H1 (cell line): ENCODE measurements around the gene GALNT1. TPM values are rescaled to one million over a fixed set of nuclear protein-coding genes. Genes with fewer than 3 reads are reported as not detected.

Source experiments
- CTCF ChIA-PET: fragments of 300-600 bp; sonication (Branson Sonifier 250); formaldehyde crosslinking; loops from one replicate; lab custom pipeline; 2021; ENCODE audit not compliant: partially characterized antibody; lab: Charles Lee
- POLR2A ChIA-PET: fragments of 300-600 bp; sonication (Branson Sonifier 250); formaldehyde crosslinking; loops from one replicate; lab custom pipeline; 2021; ENCODE audit warnings: inconsistent platforms; ENCODE audit not compliant: partially characterized antibody; lab: Charles Lee
- DNase-seq, 2 experiments: peaks; one replicate each; pipeline versions ENCODE4 v3.0.0 to v3.0.0-alpha.2; 2010 to 2022; ENCODE audit warnings: low spot score in 2 of 2, low read depth in 1 of 2, mixed read lengths in 1 of 2
- FAIRE-seq: peaks from 2 replicates; lab custom pipeline; 2011; peaks lifted over from hg19 to GRCh38; lab: Jason Lieb, UNC
- H2AFZ ChIP-seq: 2 replicates; pipeline ENCODE4 v1.8.1; 2012; ENCODE audit warnings: low read length, inconsistent platforms
- H2AK5ac ChIP-seq: 2 replicates; pipeline ENCODE4 v1.6.1; 2013; ENCODE audit warnings: low read depth, low read length
- H2BK120ac ChIP-seq: replicated peaks from 2 replicates; pipeline ENCODE3; 2013; ENCODE audit warnings: low read depth, low read length, inconsistent platforms
- H2BK12ac ChIP-seq: 2 replicates; pipeline ENCODE4 v1.6.1; 2013; ENCODE audit warnings: low read depth, low read length
- H2BK15ac ChIP-seq: 2 replicates; pipeline ENCODE4 v1.6.1; 2013; ENCODE audit warnings: low read length
- H2BK20ac ChIP-seq: 2 replicates; pipeline ENCODE4 v1.6.1; 2013; ENCODE audit warnings: low read length
- H2BK5ac ChIP-seq: 2 replicates; pipeline ENCODE4 v1.6.1; 2013; ENCODE audit warnings: low read depth, low read length
- H3K14ac ChIP-seq: 2 replicates; pipeline ENCODE4 v1.6.1; 2013; ENCODE audit warnings: inconsistent platforms; ENCODE audit not compliant: insufficient read length
- H3K18ac ChIP-seq: 2 replicates; pipeline ENCODE4 v1.6.1; 2013; ENCODE audit warnings: low read length; ENCODE audit errors: extremely low read depth
- H3K23ac ChIP-seq: 2 replicates; pipeline ENCODE4 v1.6.1; 2013; ENCODE audit warnings: inconsistent platforms; ENCODE audit not compliant: insufficient read length
- H3K23me2 ChIP-seq: 2 replicates; pipeline ENCODE4 v1.6.1; 2013; ENCODE audit warnings: low read depth, low read length
- H3K27ac ChIP-seq: 2 replicates; pipeline ENCODE4 v1.6.1; 2011; ENCODE audit warnings: low read depth, low read length, inconsistent platforms
- H3K27me3 ChIP-seq, 4 experiments: replicated peaks in 1 of 4; 1 replicate in 1 of 4; 2 replicates in 3 of 4; pipeline versions ENCODE4 v1.6.1 to v1.8.1; 2011 to 2013; ENCODE audit warnings: low read length in 3 of 4, mild to moderate bottlenecking in 3 of 4, inconsistent platforms in 2 of 4, mixed read lengths in 2 of 4, moderate library complexity in 1 of 4; ENCODE audit not compliant: control insufficient read depth in 3 of 4, insufficient read depth in 3 of 4; ENCODE audit errors: extremely low read depth in 1 of 4
- H3K36me3 ChIP-seq, 4 experiments: 2 replicates each; pipeline versions ENCODE4 v1.6.1 to v1.8.1; 2011 to 2013; ENCODE audit warnings: mild to moderate bottlenecking in 4 of 4, low read length in 3 of 4, moderate library complexity in 2 of 4, control low read depth in 1 of 4, inconsistent platforms in 1 of 4; ENCODE audit not compliant: insufficient read depth in 4 of 4, control insufficient read depth in 2 of 4
- H3K4ac ChIP-seq: replicated peaks from 2 replicates; pipeline ENCODE3; 2013; ENCODE audit warnings: low read length, low read depth, mixed read lengths, inconsistent platforms; ENCODE audit not compliant: insufficient read length
- H3K4me1 ChIP-seq, 4 experiments: replicated peaks in 1 of 4; 1 replicate in 1 of 4; 2 replicates in 3 of 4; pipeline versions ENCODE4 v1.6.1 to v1.8.1; 2011 to 2013; ENCODE audit warnings: low read length in 3 of 4, inconsistent platforms in 2 of 4, mixed read lengths in 1 of 4; ENCODE audit not compliant: insufficient read depth in 4 of 4, control insufficient read depth in 3 of 4
- H3K4me2 ChIP-seq, 2 experiments: 2 replicates each; pipeline versions ENCODE4 v1.6.1 to v1.8.1; 2011 to 2013; ENCODE audit warnings: low read depth in 2 of 2, low read length in 2 of 2, control low read depth in 1 of 2, inconsistent platforms in 1 of 2, mild to moderate bottlenecking in 1 of 2; ENCODE audit not compliant: insufficient read depth in 1 of 2
- H3K4me3 ChIP-seq, 4 experiments: fragments of 200-600, 300-600 bp in 1 of 4; sonication (generic), shearing (Covaris generic), sonication (Bioruptor Twin) in 1 of 4; 2 replicates each; pipeline versions ENCODE4 v1.5.1 to v1.8.1; 2011 to 2016; ENCODE audit warnings: low read length in 4 of 4, low read depth in 3 of 4, control low read depth in 2 of 4, inconsistent platforms in 2 of 4, mild to moderate bottlenecking in 2 of 4, mixed read lengths in 1 of 4, moderate library complexity in 1 of 4; ENCODE audit not compliant: insufficient read depth in 2 of 4; ENCODE audit errors: extremely low read depth in 1 of 4
- H3K56ac ChIP-seq: replicated peaks from 2 replicates; pipeline ENCODE3; 2013; ENCODE audit warnings: low read depth, mild to moderate bottlenecking, mixed read lengths, low read length, inconsistent platforms; ENCODE audit not compliant: insufficient read length
- H3K79me1 ChIP-seq: 2 replicates; pipeline ENCODE4 v1.6.1; 2013; ENCODE audit warnings: low read depth, low read length, control low read depth
- H3K79me2 ChIP-seq, 2 experiments: 2 replicates each; pipeline versions ENCODE4 v1.6.1 to v1.8.1; 2012 to 2013; ENCODE audit warnings: low read length in 2 of 2, mild to moderate bottlenecking in 2 of 2, inconsistent platforms in 1 of 2; ENCODE audit not compliant: insufficient read depth in 2 of 2, control insufficient read depth in 1 of 2
- H3K9ac ChIP-seq, 4 experiments: replicated peaks in 1 of 4; 1 replicate in 1 of 4; 2 replicates in 3 of 4; pipeline versions ENCODE4 v1.6.1 to v1.8.1; 2011 to 2013; ENCODE audit warnings: low read depth in 3 of 4, low read length in 3 of 4, control low read depth in 2 of 4, mild to moderate bottlenecking in 2 of 4, moderate library complexity in 2 of 4, inconsistent platforms in 1 of 4; ENCODE audit errors: extremely low read depth in 1 of 4
- H3K9me3 ChIP-seq, 2 experiments: 2 replicates each; pipeline versions ENCODE4 v1.6.1 to v1.8.1; 2012 to 2013; ENCODE audit warnings: mild to moderate bottlenecking in 2 of 2, moderate library complexity in 2 of 2, control low read depth in 1 of 2, inconsistent platforms in 1 of 2, low read depth in 1 of 2, low read length in 1 of 2, mixed read lengths in 1 of 2; ENCODE audit not compliant: insufficient read depth in 2 of 2
- H4K20me1 ChIP-seq, 2 experiments: replicated peaks in 1 of 2; 2 replicates each; pipeline versions ENCODE3 to v1.8.1; 2011 to 2013; ENCODE audit warnings: inconsistent platforms in 2 of 2, low read length in 2 of 2, mild to moderate bottlenecking in 1 of 2; ENCODE audit not compliant: insufficient read depth in 2 of 2, control insufficient read depth in 1 of 2
- H4K5ac ChIP-seq: 2 replicates; pipeline ENCODE4 v1.6.1; 2013; ENCODE audit warnings: low read length, low read depth, mixed read lengths, inconsistent platforms; ENCODE audit not compliant: insufficient read length
- H4K8ac ChIP-seq: 2 replicates; pipeline ENCODE4 v1.8.0; 2013; ENCODE audit warnings: mild to moderate bottlenecking, moderate library complexity, low read length, inconsistent platforms; ENCODE audit not compliant: insufficient read depth; ENCODE audit errors: extremely low read depth
- H4K91ac ChIP-seq: replicated peaks from 2 replicates; pipeline ENCODE3; 2013; ENCODE audit warnings: low read length, mixed read lengths, inconsistent platforms; ENCODE audit not compliant: insufficient read length
- POLR2A ChIP-seq, 2 experiments: IDR thresholded peaks; 1 replicate in 1 of 2; 2 replicates in 1 of 2; pipeline ENCODE4 v1.6.1; 2011; ENCODE audit warnings: low read depth in 2 of 2, low read length in 2 of 2, mild to moderate bottlenecking in 2 of 2; ENCODE audit errors: control extremely low read depth in 1 of 2
- WGBS, 2 experiments: shearing (Covaris generic) in 1 of 2; methylation state at CpG; one replicate each; pipeline versions ENCODE4 v1.1.6 to v1.1.7; 2013 to 2015; ENCODE audit warnings: low lambda C conversion rate in 2 of 2, mixed read lengths in 2 of 2, inconsistent platforms in 1 of 2, low coverage in 1 of 2, missing lambda C conversion rate in 1 of 2; ENCODE audit not compliant: insufficient replicate concordance in 2 of 2, insufficient coverage in 1 of 2, insufficient read length in 1 of 2; ENCODE audit errors: extremely low coverage in 1 of 2, missing lambda C conversion rate in 1 of 2; 5-methylcytosine and 5-hydroxymethylcytosine counted together
- polyA plus RNA-seq, 7 experiments: library from polyadenylated mRNA; depleted of rRNA in 3 of 7; stranded (reverse) in 5 of 7; unstranded in 2 of 7; fragments of >200 nt in 5 of 7; fragments of 200-250 nt in 2 of 7; gene quantifications; 1 replicate in 5 of 7; 2 replicates in 1 of 7; 4 replicates in 1 of 7; pipeline versions ENCODE4 v1.2.1 to v1.2.3, GENCODE V29; 2011 to 2013; ENCODE audit warnings: missing spikeins in 2 of 7, mixed read lengths in 2 of 7
- total RNA-seq: library from RNA; stranded (reverse); fragmentation: NEBNext Ultra II Directional; extraction: Animal tissue kit (Norgen Biotek cat#: 25700); gene quantifications from 2 replicates; pipeline ENCODE4 v1.2.1, GENCODE V29; 2021

The GALNT1 gene
- total and polyA plus RNA-seq, 2 of the 8 experiments (the other 6 are each of a cell fraction or from before 2014, with no cell fraction given) = 22.4 to 101 TPM

DNA sequence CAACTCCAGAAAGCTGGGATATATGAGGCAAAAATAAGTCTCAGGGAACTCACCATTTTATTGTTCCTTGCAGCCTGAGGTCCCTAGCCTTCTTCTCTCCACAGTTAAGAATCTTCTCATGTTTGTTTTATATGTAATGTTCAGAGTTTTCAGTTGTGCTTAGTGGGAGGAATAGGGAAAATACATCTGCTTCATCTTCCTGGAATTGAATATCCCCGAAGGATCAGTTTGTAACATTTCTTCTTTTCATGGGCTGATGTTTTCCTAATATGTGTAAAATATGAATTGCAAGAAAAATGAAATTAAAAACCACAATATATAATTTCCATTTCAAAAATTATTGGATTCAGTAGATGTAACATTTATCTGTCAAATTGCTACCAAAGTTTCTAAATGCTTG is 8.0 kb downstream of the GALNT1 start:
- Histone ChIP-seq H2BK5ac (no peak overlapping the region), H3K23ac (no peak overlapping the region), H3K9me3 (peaks cover 7 to 19% of the 10 kb centered on the region in 2 experiments; a peak in 3 of 4 replicates), H3K4me3 (no peak overlapping the region), H4K5ac (no peak overlapping the region), H3K14ac (no peak overlapping the region), H3K4me2 (no peak overlapping the region), H4K8ac (no peak overlapping the region), H2AFZ (no peak overlapping the region), H2AK5ac (no peak overlapping the region), H3K4ac (no peak overlapping the region), H2BK15ac (no peak overlapping the region), H3K79me1 (peaks cover 3% of the 10 kb centered on the region), H3K18ac (no peak overlapping the region), H3K79me2 (peaks cover 8 to 97% of the 10 kb centered on the region in 2 experiments), H3K36me3 (0 out of 8 replicates have a peak, but pooled peaks cover 0 to 6% (median 0%) of the 10 kb centered on the region in 4 experiments)
- ChIA-PET CTCF (interaction anchor here (0.6 to 1.8 kb wide), 6 partner anchors 35 to 391 kb away, joined by 3 to 6 read pairs (median 4); no protein-coding TSS in a partner anchor), POLR2A (interaction anchor here (1.5 kb wide), 1 partner anchor 12 kb away, joined by 4 read pairs; no protein-coding TSS in a partner anchor)
- FAIRE-seq = no peak
- DNase-seq = no peak
- TF ChIP-seq POLR2A (IDR thresholded peaks at IDR 0.05; ENCODE audit: control extremely low read depth in 1 of 2, low read depth in 2 of 2, low read length in 2 of 2) = no peak
- TF ChIP-seq, all 59 proteins: peak for 0
- Histone ChIP-seq H3K27me3 (no peaks in the 10 kb centered on the region), H3K4me1 (peaks cover 0 to 11% (median 4%) of the 10 kb centered on the region in 4 experiments; a peak in 3 of 7 replicates), H3K9ac (no peak overlapping the region), H3K56ac (no peak overlapping the region), H4K91ac (no peak overlapping the region), H2BK120ac (no peak overlapping the region), H2BK20ac (no peak overlapping the region), H3K23me2 (no peaks in the 10 kb centered on the region; the same call in 1 of the 2 replicates), H2BK12ac (no peak overlapping the region), H3K27ac (no peak overlapping the region), H4K20me1 (peaks cover 0 to 3% of the 10 kb centered on the region in 2 experiments)
- 95% methylated on average over 1 of the region's 1 CpG; no CpG with 5 or more reads in 1 of the 2 experiments for WGBS, 2 experiments
